AG08395 (cell line): Measurements from ENCODE around the gene DEAF1.

Experiments used
- DNase-seq: peaks from one replicate; pipeline ENCODE4 v3.0.0; 2012; ENCODE audit warnings: mixed read lengths, low spot score

Gene DEAF1

DNA sequence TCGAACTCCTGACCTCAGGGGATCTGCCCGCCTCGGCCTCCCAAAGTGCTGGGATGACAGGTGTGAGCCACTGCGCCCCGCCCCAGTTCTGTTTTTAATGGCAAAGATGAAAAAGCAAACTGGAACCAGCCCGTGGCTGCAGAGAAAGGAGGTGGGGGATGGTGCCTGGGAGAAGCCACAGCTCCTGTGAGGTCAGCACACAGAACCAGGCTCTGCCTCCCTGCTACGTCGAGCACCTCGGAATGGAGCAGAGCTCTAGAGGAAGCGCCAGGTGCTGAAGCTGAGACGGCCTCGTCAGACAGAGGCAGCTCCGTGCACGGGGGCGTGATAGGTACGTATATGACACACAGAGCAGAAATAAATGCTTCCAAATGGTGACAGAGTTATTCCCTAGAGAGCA, 49.5 kb downstream of the DEAF1 start:
- no peak for DNase-seq

DNA sequence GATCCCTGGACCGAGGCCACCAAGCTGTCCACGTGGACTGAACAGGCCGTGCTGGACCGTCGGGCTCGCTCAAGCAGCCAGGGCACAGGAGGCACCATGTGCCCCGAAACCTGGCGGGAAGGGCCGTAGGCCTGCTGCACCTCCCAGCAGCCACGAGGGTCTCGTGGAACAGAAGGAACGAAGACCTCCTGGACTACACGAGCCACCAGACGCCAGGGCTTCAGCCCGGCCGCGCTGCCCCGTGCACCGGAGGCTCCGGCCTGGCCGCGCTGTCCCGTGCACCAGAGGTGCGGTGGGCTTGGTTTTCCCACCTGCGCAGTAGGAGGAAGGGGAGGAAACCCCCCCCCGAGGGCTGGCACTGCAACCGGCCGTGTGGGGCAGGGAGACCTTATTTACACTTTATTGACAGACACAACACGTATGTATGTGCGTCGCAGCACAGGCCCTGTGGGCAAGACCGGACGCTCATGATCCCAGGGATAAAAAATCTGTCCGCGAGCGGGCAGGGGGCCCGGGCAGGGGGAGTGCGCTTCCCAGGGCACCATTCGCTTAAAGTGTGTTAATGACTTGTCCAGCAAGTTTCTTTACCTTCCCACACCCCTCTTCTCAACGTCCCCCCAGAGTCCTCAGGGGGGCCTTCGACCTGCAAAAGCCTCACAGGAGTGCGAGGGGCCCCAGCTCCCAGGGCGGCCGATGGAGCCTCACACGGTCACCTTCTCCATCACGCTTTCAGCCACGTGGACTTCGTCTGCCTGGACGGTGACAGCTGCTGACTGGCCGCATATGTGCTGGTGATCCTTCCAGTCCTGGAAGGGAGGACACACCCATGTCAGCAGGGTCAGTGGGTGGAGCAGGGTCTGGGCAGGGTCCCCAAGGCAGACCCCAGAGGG, 50.9 kb downstream of the DEAF1 start:
- no peak for DNase-seq

DNA sequence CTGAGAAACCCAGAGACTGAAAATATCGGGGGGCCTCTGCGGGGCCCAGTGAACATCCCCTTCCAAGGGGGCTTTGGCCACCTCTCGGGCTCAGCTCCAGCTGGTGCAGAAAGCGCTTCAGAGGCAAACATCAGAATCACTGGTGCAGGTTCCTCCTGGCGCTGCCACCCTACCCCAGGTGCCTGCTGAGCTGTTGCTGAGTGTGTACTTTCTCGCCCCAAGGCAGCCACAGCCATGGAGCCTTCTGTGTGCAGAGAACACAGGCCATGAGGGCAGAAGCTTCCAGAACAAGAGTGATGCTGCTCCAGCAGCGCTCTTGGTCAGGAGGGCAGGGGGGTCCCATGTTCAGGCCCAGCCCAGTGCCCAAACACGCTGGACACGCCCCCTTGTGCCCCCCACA, 51.7 kb downstream of the DEAF1 start:
- no peak for DNase-seq

DNA sequence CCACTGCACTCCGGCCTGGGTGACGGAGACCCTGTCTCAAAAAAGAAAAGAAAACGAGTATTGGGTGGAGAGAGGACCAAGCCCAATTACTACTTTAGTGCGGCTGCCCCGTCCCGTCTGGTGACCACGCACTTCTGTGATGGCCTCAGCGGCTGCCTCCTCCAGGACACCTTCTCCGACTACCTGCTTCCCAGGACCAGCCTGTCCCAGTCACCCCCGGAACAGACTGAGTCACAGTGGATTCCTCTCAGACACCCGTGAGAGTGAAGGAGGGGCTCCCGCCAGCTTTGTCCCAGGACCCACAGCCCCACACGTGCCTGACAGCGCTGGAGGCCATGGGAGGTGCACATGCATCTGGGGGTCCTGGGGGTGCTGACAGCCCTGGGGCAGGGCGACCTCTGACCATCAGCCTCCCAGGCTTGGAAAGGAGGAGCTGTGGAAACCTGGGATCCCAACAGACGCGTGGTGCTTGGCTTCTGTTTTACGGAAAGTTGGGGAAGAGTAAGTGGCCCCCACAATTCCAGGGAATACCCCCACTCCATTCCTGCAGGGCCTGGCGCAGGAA, 53.1 kb downstream of the DEAF1 start:
- no peak for DNase-seq

DNA sequence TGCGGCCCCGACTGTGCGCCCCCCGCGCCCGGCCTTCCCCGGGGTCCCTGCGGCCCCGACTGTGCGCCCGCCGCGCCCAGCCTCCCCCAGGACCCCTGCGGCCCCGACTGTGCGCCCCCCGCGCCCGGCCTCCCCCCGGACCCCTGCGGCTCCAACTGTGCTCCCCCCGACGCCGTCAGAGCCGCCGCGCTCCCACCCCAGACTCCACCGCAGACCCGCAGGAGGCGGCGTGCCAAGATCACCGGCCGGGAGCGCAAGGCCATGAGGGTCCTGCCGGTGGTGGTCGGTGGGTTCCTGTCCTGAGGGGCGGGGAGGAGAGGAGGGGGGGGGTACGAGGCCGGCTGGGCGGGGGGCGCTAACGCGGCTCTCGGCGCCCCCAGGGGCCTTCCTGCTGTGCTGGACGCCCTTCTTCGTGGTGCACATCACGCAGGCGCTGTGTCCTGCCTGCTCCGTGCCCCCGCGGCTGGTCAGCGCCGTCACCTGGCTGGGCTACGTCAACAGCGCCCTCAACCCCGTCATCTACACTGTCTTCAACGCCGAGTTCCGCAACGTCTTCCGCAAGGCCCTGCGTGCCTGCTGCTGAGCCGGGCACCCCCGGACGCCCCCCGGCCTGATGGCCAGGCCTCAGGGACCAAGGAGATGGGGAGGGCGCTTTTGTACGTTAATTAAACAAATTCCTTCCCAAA, 54.9 kb downstream of the DEAF1 start:
- no peak for DNase-seq

DNA sequence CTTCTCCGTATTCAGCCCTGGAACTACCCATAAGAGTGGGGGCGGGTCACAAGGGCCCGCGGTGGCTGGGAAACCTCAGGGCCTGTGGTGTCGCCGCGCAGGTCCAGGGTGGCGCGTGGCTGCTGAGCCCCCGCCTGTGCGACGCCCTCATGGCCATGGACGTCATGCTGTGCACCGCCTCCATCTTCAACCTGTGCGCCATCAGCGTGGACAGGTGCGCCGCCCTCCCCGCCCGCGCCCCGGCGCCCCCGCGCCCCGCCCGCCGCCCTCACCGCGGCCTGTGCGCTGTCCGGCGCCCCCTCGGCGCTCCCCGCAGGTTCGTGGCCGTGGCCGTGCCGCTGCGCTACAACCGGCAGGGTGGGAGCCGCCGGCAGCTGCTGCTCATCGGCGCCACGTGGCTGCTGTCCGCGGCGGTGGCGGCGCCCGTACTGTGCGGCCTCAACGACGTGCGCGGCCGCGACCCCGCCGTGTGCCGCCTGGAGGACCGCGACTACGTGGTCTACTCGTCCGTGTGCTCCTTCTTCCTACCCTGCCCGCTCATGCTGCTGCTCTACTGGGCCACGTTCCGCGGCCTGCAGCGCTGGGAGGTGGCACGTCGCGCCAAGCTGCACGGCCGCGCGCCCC, 55.6 kb downstream of the DEAF1 start:
- DNase-seq: no peak

DNA sequence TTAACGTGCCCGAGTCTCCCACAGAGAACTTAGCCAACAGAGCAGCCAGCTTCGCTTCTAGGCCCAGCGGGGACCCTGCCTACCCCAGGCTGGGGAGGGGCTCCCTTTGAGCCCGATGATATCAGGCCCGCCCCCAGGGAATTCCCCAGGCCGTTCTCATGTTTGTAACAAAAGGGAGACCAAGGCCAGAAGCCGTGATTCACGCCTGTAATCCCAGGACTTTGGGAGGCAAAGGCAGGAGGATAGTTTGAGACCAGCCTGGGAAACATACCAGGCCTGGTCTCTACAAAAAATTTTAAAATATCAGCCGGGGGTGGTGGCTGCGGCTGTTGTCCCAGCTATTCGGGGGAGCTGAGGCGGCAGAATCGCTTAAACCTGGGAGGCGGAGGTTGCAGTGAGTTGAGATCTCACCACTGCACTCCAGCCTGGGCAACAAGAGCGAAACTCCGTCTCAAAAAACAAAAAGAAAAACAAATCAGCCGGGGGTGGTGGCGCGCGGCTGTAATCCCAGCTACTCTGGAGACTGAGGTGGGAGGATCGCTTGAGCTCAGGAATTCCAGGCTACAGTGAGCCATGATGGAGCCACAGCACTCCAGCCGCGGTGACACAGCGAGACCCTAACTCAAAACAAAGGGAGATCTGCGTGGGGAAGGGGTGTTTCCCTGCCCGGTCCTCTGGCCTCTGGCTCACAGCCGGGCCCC, 56.2 kb downstream of the DEAF1 start:
- DNase-seq: no peak

DNA sequence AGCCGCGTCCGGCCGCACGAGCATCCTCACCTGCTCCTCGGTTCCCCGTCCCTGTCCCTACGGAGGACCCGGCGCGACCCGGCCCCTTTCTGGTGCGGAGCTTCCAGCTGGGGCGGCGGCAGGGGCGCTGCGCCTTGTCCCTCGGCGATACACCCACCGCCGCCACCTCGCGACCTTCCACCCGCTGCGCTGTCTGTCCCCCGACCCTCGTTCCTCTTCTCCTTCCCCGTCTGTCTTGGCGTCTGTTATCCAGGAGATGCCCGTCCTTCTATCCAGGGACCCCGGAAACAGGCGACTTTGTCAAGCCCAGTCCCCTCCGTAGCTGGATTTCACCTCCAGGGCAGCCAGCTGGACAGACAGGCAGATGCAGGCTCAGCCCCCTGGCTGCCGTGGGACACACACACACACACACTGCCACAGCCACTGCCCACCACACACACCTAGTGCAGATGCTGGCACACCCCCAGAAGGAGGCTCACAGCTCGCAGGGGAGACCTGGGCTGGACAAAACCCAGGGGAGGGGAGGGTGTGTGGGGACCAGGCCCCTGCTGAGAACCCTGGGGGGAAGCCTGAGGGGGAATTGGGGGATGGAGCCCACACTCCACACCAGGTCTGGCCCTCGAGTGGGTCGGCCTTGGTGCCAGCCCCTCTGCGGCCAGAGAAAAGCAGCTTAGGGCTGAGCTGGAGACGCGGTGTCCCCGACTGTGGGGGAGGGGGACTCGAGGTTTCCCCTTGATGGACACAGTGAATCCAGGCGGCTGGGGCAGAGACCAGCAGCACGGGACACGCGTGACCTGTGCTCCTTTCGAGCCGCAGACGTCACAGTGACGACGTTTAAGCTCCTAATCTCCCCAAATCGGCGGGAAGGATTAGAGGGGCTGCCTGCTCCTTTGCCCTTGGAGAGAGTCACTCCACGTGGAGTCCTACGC, 57.2 kb downstream of the DEAF1 start:
- no peak for DNase-seq

DNA sequence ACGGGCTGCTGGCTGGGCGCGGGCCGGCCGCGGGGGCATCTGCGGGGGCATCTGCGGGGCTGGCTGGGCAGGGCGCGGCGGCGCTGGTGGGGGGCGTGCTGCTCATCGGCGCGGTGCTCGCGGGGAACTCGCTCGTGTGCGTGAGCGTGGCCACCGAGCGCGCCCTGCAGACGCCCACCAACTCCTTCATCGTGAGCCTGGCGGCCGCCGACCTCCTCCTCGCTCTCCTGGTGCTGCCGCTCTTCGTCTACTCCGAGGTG, 57.8 kb downstream of the DEAF1 start:
- DNase-seq: no peak

DNA sequence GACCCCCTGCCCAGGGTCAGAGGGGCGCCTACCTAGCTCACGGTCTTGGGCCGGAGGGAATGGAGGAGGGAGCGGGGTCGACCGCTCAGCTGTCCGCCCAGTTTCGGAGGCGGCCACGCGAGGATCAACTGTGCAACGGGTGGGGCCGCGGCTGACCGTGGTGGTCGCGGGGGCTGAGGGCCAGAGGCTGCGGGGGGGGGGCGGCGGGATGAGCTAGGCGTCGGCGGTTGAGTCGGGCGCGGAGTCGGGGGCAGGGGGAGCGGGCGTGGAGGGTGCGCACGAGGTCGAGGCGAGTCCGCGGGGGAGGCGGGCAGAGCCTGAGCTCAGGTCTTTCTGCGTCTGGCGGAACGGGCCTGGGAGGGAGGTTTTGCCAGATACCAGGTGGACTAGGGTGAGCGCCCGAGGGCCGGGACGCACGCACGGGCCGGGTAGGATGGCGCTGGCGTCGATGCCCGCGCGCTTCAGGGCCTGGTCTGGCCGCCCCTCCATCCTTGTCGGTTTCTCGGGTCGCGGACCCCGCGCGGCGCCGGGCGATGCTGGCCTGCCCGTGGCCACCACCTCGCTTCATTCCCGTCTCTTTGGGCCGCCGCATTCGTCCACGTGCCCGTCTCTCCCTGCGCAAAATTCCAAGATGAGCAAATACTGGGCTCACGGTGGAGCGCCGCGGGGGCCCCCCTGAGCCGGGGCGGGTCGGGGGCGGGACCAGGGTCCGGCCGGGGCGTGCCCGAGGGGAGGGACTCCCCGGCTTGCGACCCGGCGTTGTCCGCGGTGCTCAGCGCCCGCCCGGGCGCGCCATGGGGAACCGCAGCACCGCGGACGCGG, 58.3 kb downstream of the DEAF1 start, which contains the start of gene DRD4:
DRD4 (plus strand) TSS at position 759 of the 822 bp plus-strand sequence; CDS start at position 795, 36 bp downstream.
- DNase-seq: peak; percentile 67

DNA sequence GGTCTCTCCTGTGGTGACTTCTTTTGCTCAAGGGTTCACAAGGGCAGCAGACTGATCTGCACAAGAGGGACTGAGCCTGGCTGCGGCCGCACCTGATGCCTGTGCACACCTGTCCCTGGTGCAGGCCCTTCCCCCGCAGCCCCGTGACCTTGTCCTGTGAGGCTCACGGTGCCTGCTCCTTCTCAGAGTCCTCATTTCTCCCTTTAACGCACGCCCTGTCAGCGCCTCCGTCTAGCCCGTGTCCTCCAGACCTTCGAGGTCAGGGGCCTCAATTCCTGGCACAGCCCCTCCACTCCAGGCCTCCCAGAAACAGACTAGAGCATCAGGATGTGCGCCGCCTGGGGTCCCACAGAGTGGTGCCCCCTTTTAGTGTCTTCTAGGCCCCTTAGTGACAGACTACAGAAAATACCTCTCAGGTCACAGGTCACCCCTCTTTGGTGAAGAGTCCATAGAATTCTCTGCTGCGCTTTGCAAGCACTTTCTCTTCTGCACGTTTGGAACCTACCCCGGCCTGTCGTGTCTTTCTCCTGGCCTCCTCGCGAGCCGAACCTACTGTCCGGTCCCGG, 59.0 kb downstream of the DEAF1 start:
- no peak for DNase-seq

DNA sequence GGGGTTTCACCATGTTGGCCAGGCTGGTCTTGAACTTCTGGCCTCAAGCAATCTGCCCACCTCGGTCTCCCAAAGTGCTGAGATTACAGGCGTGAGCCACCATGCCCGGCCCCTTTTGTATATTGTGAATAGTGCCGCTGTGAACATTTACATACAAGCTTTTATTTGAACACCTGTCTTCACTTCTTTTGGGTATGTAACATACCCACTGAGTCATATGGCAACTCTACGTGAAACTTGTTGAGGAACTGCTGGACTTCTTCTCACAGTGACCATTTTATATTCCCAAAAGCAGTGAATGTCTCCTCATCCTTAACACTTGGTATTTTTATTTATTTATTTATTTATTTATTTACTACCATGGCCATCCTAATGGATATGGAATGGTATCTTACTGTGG, 64.2 kb downstream of the DEAF1 start:
- DNase-seq: no peak

DNA sequence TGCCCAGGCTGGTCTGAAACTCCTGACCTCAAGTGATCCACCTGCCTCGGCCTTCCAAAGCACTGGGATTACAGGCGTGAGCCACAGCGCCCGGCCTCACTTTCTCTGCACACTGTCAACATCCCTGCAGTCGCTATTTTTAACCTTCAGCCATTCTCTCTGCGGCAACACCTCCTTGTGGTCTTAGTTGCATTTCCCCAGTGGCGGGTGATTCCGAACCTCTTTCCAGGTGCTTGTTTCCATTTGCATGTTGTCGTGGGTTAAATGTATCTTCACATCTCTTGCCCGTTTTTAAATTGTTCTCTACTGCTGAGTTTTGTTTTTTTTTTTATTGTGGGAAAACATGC, 65.8 kb downstream of the DEAF1 start:
- DNase-seq: no peak

DNA sequence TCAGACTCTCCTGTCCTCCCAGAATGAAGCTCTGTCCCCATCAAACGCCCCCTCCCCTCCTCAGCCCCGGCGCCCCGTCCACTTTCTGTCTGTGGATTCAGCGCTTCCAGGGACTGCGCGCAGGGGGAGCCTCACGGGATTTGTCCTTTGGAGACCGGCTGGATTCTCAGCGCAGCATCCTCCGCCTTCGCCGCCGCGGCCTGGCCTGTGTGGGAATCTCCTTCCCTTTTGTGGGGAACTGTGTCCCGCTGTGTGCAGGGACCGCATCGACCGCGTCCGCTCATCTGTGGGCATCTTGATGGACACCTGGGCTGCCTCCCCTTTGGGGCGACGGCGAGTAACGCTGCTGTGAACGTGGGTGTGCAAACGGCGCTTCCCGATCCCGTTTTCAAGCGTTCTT, 67.0 kb downstream of the DEAF1 start:
- no peak for DNase-seq

DNA sequence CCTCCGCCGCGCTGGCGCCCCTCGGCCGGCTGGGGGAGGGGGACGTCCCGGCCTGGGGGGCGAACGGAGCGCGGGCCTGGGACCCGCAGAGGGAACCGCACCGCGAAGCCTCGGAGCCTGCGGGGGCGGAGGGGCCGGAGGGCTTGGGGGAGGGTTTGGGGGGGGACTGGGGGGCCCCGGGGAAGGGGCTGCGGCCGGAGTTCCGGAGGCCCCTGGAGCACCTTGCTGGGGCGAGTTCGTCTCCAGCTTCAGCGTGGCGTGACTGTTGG, 67.8 kb downstream of the DEAF1 start:
- no peak for DNase-seq

DNA sequence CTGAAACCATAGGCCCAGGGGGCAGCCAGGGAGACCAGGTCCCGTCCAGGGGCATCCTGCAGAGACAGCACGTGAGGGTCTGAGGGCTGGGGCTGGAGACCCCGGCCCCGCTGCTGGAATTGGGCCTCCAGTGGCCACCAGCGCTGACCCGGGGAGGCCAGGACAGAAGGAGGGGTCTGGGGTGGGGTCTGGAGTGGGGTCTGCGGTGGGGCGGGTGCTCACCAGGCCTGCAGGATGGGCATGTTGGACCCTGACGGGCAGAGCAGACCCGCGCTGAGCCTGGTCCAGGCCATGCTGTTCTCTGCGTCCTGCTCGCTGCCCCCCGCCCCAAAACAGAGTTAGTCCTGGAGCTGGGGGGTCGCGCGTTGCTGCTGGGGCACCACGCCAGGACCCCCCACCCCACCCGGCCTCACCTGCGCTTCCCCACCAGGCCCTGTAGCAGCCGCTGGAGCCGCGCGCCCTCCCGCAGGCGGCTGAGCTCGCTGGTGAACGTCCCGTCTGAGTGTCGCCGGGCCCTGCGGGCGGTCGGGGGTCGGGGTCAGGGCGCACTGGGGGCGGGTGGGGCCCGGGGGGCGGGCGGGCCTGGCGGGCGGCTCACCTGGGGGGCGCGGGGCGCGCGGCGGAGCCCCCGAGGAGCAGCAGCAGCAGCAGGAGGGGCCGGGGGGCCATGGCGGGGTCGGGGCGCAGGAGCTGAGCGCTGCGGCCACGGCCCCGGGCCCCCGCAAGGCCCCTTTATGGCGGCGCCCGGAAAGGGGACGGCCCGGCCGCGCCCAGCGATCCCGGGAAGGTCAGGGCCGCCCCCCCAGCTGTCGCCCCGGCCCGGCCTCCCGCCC, 68.3 kb downstream of the DEAF1 start, which contains the start of gene SCT:
SCT (minus strand) TSS at position 707 of the 833 bp plus-strand sequence; CDS start at position 669, 38 bp downstream.
- DNase-seq: no peak

DNA sequence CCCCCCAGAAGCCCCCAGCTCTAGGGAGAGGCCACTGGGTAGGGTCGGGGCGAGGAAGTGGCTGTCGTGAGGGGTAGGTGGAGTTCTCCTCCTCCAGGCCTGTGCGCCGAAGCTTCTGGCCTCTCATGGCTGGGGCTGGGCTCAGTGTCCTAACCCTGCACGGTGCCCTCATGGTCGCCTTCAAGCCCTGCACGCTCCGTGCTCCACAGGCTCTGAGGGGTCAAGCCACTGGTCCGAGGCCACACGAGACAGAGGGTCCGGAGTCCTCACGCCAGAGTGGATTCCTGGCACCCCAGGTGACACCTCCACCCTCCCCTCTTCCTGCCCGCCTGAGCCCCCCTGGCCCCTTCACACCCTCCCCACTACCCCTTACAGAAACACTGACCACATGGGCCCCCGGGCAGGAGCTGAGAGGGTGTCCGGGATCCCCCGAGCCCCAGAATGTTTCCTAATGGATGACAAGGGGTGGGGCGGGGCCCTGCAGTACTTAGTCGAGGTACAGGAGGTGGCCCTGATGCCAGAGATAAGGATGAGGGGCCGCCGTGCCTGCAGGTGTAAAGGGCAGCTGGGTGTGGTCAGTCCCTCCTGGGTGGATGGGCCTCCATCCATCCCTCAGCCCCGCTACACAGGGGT, 69.3 kb downstream of the DEAF1 start:
- no peak for DNase-seq

DNA sequence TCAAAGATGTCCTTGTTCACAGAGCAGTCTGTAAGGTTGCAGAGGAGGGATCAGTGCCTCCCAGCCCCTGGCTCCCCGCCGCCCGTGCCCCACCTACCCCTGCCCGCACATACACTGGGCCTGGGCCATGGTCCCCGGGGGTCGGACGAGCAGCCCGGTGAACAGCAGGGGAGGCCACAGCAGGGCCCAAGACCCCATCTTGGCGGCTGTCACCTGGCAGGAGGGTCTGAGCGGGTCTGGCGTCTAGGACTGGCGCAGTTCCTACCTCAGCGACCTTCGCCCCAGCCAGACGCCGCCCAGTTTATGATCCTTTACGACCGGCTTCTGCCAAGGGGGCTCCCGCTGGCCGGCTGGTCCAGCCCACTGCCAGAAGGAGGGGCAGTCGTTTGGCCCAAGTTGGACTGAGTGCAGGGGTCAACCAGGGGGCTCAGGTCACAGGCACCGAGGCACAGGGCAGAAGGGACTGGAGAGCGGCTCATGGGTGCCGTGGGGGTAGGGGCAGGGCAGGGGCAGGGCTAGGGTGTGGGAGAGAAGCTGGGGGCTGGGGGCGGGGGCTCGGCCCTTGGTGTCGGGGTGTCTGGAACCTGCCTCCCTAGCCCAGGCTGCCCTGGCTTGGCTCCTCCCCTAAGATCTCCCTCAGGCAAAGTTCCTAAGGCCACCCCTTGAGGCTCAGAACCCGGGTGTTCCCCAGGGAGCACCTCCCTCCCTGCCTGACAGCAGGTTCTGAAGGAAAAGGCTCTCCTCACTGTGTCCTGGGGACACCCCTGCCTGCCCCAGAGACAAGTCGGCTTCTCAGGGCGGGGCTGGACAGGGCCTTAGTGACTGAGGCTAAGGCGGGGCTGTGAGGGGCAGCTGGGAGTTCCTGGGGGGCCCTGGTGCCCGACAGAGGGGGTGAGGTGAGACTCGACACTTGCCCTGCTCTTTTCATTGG, 70.1 kb downstream of the DEAF1 start, which contains the start of gene CDHR5:
CDHR5 (minus strand) TSS at position 251 of the 931 bp plus-strand sequence; CDS start at position 198, 53 bp downstream.
- DNase-seq: no peak
